Coronary artery (tissue), 2 donors: Measurements from ENCODE around the gene GPR17.

Experiments
- DNase-seq: peaks from one replicate; pipeline ENCODE4 v3.0.0-alpha.2; 2017; ENCODE audit warnings: low spot score
- H3K27ac ChIP-seq, 2 donors: fragments of 200-600 bp; sonication (generic); one replicate each; pipeline ENCODE4 v1.5.1; 2016 to 2019
- H3K4me3 ChIP-seq: fragments of 200-600 bp; sonication (generic); 2 replicates; pipeline ENCODE4 v1.5.1; 2016; ENCODE audit warnings: mild to moderate bottlenecking, moderate library complexity
- CTCF ChIP-seq: fragments of 200-600 bp; sonication (generic); IDR thresholded peaks from one replicate; pipeline ENCODE4 v1.5.1; 2019; ENCODE audit warnings: antibody characterized with exemption

Gene GPR17

GRCh38 chr2:127670957-127671290, 25.0 kb downstream of the GPR17 start:
- H3K4me3 ChIP-seq = no peak overlapping the region
- H3K27ac ChIP-seq = peak overlapping the region in 1 of 2 donors; percentile 29
- DNase-seq = no peak
- TF ChIP-seq CTCF = no peak

- H3K27ac ChIP-seq = peak overlapping the region; percentile 94 to 95
- peak; percentile 68 for DNase-seq
- peak overlapping the region; percentile 87 for H3K4me3 ChIP-seq
- TF ChIP-seq CTCF = no peak
Measured at GRCh38 chr2:127671557-127672302, 25.8 kb downstream of the GPR17 start.

- H3K27ac ChIP-seq = peak overlapping the region; percentile 94 to 95
- peak; percentile 76 for DNase-seq
- no peak for TF ChIP-seq CTCF
- peak overlapping the region; percentile 87 for H3K4me3 ChIP-seq
Measured at GRCh38 chr2:127672341-127673224, 26.6 kb downstream of the GPR17 start.

- H3K4me3 ChIP-seq = peak overlapping the region; percentile 87
- DNase-seq = peak; percentile 73
- peak overlapping the region; percentile 94 to 95 for H3K27ac ChIP-seq
- TF ChIP-seq CTCF = no peak
Measured at GRCh38 chr2:127673291-127674069, 27.5 kb downstream of the GPR17 start.

DNA sequence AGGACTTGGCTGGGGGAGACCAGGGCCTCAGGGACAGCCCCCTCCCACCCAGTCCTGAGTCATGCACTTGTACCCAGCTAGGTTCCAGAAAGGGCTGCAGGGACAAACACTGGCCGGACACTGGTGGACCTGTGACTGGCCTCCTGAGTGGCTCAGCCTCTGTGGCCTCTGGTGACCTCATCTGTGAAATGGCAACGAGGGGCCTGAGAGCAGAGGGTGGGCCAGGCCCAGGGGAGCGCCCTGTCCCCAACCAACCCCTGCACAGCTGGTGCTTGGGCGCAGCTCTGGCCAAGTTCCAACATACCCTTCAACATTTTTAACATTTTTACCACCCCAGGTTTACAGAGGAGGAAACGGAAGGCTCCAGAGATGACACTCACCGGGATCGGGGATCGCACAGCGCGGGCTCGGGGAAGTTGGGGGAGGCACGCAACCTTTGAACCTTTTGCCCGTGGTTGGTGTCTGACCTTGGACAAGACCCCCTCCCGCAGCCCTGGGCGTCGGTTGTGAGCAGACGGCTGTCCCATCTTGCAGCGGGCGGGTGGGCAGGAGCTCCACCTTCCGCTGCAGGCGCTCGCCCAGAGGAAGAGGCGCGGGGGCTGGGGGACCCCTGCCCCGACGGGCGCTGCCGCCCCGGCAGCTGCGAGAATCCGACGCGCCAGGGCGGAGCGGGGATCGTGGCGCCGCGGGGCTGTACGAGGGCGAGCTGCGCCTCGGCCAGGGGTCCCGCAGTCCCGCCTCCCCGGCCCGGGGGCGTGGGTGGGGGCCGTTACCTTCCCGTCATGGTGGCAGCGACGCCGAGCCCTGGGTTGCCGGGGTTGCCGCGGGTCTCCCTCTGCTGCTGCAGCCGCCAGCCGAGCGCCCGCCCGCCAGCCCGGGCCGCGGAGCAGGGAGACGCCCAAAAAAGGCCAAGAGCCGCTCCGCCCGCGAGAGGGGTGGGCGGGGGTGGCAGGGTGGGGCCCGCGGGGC, 28.6 kb downstream of the GPR17 start:
- Histone ChIP-seq H3K4me3 (peak overlapping the region; percentile 87), H3K27ac (peak overlapping the region; percentile 94 to 95)
- peak; percentile 79 for DNase-seq
- TF ChIP-seq CTCF = no peak
